Measurements from ENCODE around the gene COL17A1. TPM values are rescaled to one million over a fixed set of nuclear protein-coding genes. Genes with fewer than 3 reads are reported as not detected.

The COL17A1 gene
- polyA plus RNA-seq, 4 donors = 4.9 to 78.1 (median 35.5) TPM

- WGBS, 3 donors = 80 to 88% (median 86%) methylated on average over 14 of the region's 14 CpGs
- Histone ChIP-seq H3K27ac (ENCODE audit: low read depth in 1 of 3, low read length in 2 of 3) (no peak overlapping the region), H3K27me3 (ENCODE audit: control insufficient read depth in 3 of 3, insufficient read depth in 3 of 3, low read length in 3 of 3) (no peaks in the 10 kb centered on the region), H3K4me1 (ENCODE audit: control insufficient read depth in 3 of 3, insufficient read depth in 2 of 3, low read depth in 1 of 3, low read length in 2 of 3) (peaks cover 3 to 31% (median 4%) of the 10 kb centered on the region in 3 donors), H3K9me3 (ENCODE audit: control insufficient read depth in 2 of 2, insufficient read depth in 1 of 2, low read depth in 1 of 2, low read length in 1 of 2) (peaks cover 0 to 10% of the 10 kb centered on the region in 2 donors), H3K36me3 (ENCODE audit: control insufficient read depth in 3 of 3, insufficient read depth in 2 of 3, low read depth in 1 of 3, low read length in 3 of 3) (peaks cover 0 to 12% (median 0%) of the 10 kb centered on the region in 3 donors), H3K4me3 (ENCODE audit: low read depth in 1 of 3, low read length in 3 of 3) (no peak overlapping the region)
- FAIRE-seq (no peak), DNase-seq (no peak)
Observed at GRCh38 chr10:104056619-104057273, 28.9 kb downstream of the COL17A1 start.

- DNase-seq (no peak), FAIRE-seq (no peak)
- Histone ChIP-seq H3K4me1 (ENCODE audit: control insufficient read depth in 3 of 3, insufficient read depth in 2 of 3, low read depth in 1 of 3, low read length in 2 of 3) (peaks cover 5 to 52% (median 14%) of the 10 kb centered on the region in 3 donors), H3K27me3 (ENCODE audit: control insufficient read depth in 3 of 3, insufficient read depth in 3 of 3, low read length in 3 of 3) (no peaks in the 10 kb centered on the region), H3K27ac (ENCODE audit: low read depth in 1 of 3, low read length in 2 of 3) (peak overlapping the region in 1 of 3 donors; percentile 97), H3K4me3 (ENCODE audit: low read depth in 1 of 3, low read length in 3 of 3) (no peak overlapping the region), H3K36me3 (ENCODE audit: control insufficient read depth in 3 of 3, insufficient read depth in 2 of 3, low read depth in 1 of 3, low read length in 3 of 3) (peaks cover 0 to 12% (median 0%) of the 10 kb centered on the region in 3 donors), H3K9me3 (ENCODE audit: control insufficient read depth in 2 of 2, insufficient read depth in 1 of 2, low read depth in 1 of 2, low read length in 1 of 2) (peaks cover 0 to 10% of the 10 kb centered on the region in 2 donors)
- WGBS, 3 donors = 75 to 78% (median 76%) methylated on average over 8 of the region's 8 CpGs
Observed at GRCh38 chr10:104054430-104054829, 31.2 kb downstream of the COL17A1 start.

GRCh38 chr10:104053201-104053600, 32.5 kb downstream of the COL17A1 start:
- peak overlapping the region in 1 of 3 donors; percentile 25 for H3K4me3 ChIP-seq (ENCODE audit: low read depth in 1 of 3, low read length in 3 of 3)
- peak; percentile 60 to 73 for DNase-seq
- H3K27ac ChIP-seq (ENCODE audit: low read depth in 1 of 3, low read length in 2 of 3) = peak overlapping the region; percentile 94 to 97 (median 95)
- FAIRE-seq = no peak
- H3K4me1 ChIP-seq (ENCODE audit: control insufficient read depth in 3 of 3, insufficient read depth in 2 of 3, low read depth in 1 of 3, low read length in 2 of 3) = peaks cover 7 to 61% (median 18%) of the 10 kb centered on the region in 3 donors
- no peaks in the 10 kb centered on the region for H3K27me3 ChIP-seq (ENCODE audit: control insufficient read depth in 3 of 3, insufficient read depth in 3 of 3, low read length in 3 of 3)
- H3K9me3 ChIP-seq (ENCODE audit: control insufficient read depth in 2 of 2, insufficient read depth in 1 of 2, low read depth in 1 of 2, low read length in 1 of 2) = peaks cover 0 to 10% of the 10 kb centered on the region in 2 donors
- H3K36me3 ChIP-seq (ENCODE audit: control insufficient read depth in 3 of 3, insufficient read depth in 2 of 3, low read depth in 1 of 3, low read length in 3 of 3) = peaks cover 0 to 12% (median 0%) of the 10 kb centered on the region in 3 donors
- WGBS, 3 donors = 60 to 83% (median 77%) methylated on average over 4 of the region's 4 CpGs

GRCh38 chr10:104052431-104052830, 33.2 kb downstream of the COL17A1 start:
- no peak for FAIRE-seq
- Histone ChIP-seq H3K4me1 (ENCODE audit: control insufficient read depth in 3 of 3, insufficient read depth in 2 of 3, low read depth in 1 of 3, low read length in 2 of 3) (peaks cover 7 to 61% (median 18%) of the 10 kb centered on the region in 3 donors), H3K4me3 (ENCODE audit: low read depth in 1 of 3, low read length in 3 of 3) (peak overlapping the region in 1 of 3 donors; percentile 25), H3K27me3 (ENCODE audit: control insufficient read depth in 3 of 3, insufficient read depth in 3 of 3, low read length in 3 of 3) (no peaks in the 10 kb centered on the region), H3K27ac (ENCODE audit: low read depth in 1 of 3, low read length in 2 of 3) (peak overlapping the region; percentile 94 to 97 (median 95)), H3K36me3 (ENCODE audit: control insufficient read depth in 3 of 3, insufficient read depth in 2 of 3, low read depth in 1 of 3, low read length in 3 of 3) (peaks cover 0 to 12% (median 0%) of the 10 kb centered on the region in 3 donors), H3K9me3 (ENCODE audit: control insufficient read depth in 2 of 2, insufficient read depth in 1 of 2, low read depth in 1 of 2, low read length in 1 of 2) (peaks cover 0 to 10% of the 10 kb centered on the region in 2 donors)
- WGBS, 3 donors = 15 to 73% (median 19%) methylated on average over 2 of the region's 2 CpGs
- peak; percentile 96 to 99 for DNase-seq

- FAIRE-seq (no peak), DNase-seq (peak in 1 of 2 donors; percentile 89)
- peaks cover 0 to 16% (median 0%) of the 10 kb centered on the region in 3 donors for H3K36me3 ChIP-seq (ENCODE audit: control insufficient read depth in 3 of 3, insufficient read depth in 2 of 3, low read depth in 1 of 3, low read length in 3 of 3)
- no peak overlapping the region for H3K4me3 ChIP-seq (ENCODE audit: low read depth in 1 of 3, low read length in 3 of 3)
- peak overlapping the region in 2 of 3 donors; percentile 49 to 69 for H3K27ac ChIP-seq (ENCODE audit: low read depth in 1 of 3, low read length in 2 of 3)
- WGBS, 3 donors = 32 to 51% (median 42%) methylated on average over 8 of the region's 8 CpGs
- H3K9me3 ChIP-seq (ENCODE audit: control insufficient read depth in 2 of 2, insufficient read depth in 1 of 2, low read depth in 1 of 2, low read length in 1 of 2) = peaks cover 0 to 10% of the 10 kb centered on the region in 2 donors
- H3K27me3 ChIP-seq (ENCODE audit: control insufficient read depth in 3 of 3, insufficient read depth in 3 of 3, low read length in 3 of 3) = no peaks in the 10 kb centered on the region
- peaks cover 7 to 57% (median 18%) of the 10 kb centered on the region in 3 donors for H3K4me1 ChIP-seq (ENCODE audit: control insufficient read depth in 3 of 3, insufficient read depth in 2 of 3, low read depth in 1 of 3, low read length in 2 of 3)
Observed at GRCh38 chr10:104049504-104050250, 36.0 kb downstream of the COL17A1 start.

- DNase-seq = no peak
- no peak for FAIRE-seq
Observed at GRCh38 chr10:104046651-104047050, 39.0 kb downstream of the COL17A1 start.

GRCh38 chr10:104045151-104046089, 40.3 kb downstream of the COL17A1 start:
- Histone ChIP-seq H3K27me3 (ENCODE audit: control insufficient read depth in 3 of 3, insufficient read depth in 3 of 3, low read length in 3 of 3) (no peaks in the 10 kb centered on the region), H3K4me3 (ENCODE audit: low read depth in 1 of 3, low read length in 3 of 3) (no peak overlapping the region), H3K4me1 (ENCODE audit: control insufficient read depth in 3 of 3, insufficient read depth in 2 of 3, low read depth in 1 of 3, low read length in 2 of 3) (peaks cover 3 to 16% (median 10%) of the 10 kb centered on the region in 3 donors), H3K9me3 (ENCODE audit: control insufficient read depth in 2 of 2, insufficient read depth in 1 of 2, low read depth in 1 of 2, low read length in 1 of 2) (no peaks in the 10 kb centered on the region), H3K27ac (ENCODE audit: low read depth in 1 of 3, low read length in 2 of 3) (no peak overlapping the region), H3K36me3 (ENCODE audit: control insufficient read depth in 3 of 3, insufficient read depth in 2 of 3, low read depth in 1 of 3, low read length in 3 of 3) (peaks cover 0 to 17% (median 0%) of the 10 kb centered on the region in 3 donors)
- FAIRE-seq (no peak), DNase-seq (peak; percentile 61 to 62)
- 81 to 87% (median 86%) methylated on average over 9 of the region's 9 CpGs for WGBS, 3 donors

More at GRCh38 chr10:104046651-104047050, 39.0 kb downstream of the COL17A1 start:
- peaks cover 3 to 29% (median 14%) of the 10 kb centered on the region in 3 donors for H3K4me1 ChIP-seq (ENCODE audit: control insufficient read depth in 3 of 3, insufficient read depth in 2 of 3, low read depth in 1 of 3, low read length in 2 of 3)
- H3K27ac ChIP-seq (ENCODE audit: low read depth in 1 of 3, low read length in 2 of 3) = no peak overlapping the region
- no peaks in the 10 kb centered on the region for H3K9me3 ChIP-seq (ENCODE audit: control insufficient read depth in 2 of 2, insufficient read depth in 1 of 2, low read depth in 1 of 2, low read length in 1 of 2)
- peaks cover 0 to 9% (median 0%) of the 10 kb centered on the region in 3 donors for H3K36me3 ChIP-seq (ENCODE audit: control insufficient read depth in 3 of 3, insufficient read depth in 2 of 3, low read depth in 1 of 3, low read length in 3 of 3)
- H3K27me3 ChIP-seq (ENCODE audit: control insufficient read depth in 3 of 3, insufficient read depth in 3 of 3, low read length in 3 of 3) = no peaks in the 10 kb centered on the region
- no peak overlapping the region for H3K4me3 ChIP-seq (ENCODE audit: low read depth in 1 of 3, low read length in 3 of 3)
- 88 to 94% (median 90%) methylated on average over 6 of the region's 6 CpGs for WGBS, 3 donors
